Measurements from ENCODE around the gene VPS37C.

Gene VPS37C

DNA sequence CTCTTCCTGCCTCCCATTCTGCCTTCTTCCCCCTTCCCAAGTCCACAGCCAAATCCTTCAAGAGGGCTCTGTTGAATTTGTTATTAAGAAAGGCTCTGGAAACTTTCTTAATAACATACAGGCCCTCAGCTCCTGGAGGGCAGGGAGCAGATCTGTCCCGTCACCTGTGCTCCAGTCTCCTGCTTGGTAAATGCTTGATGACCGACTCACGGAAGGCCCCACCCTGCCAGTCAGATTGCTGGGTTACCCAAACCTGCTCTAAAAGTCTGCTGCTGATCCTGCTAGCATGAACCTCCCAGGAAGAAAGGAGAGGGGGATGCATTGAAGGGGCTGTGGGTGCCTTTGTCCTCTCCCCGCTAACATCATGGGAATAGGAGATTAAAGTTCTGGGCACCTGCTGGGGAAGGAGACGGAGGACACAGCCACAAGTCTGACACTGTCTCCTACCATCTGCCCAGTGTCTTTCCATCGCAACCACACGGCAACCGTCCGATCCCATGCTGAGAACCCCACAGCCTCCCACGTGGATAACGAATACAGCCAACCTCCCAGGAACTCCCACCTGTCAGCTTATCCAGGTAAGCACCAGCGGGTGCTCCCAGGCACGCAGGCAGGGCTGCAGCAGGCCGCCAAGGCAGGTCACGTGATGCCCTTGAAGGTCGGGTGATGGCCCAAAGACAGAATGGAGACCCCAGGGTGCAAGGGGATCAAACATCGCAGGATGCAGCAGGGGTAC is 36.5 kb downstream of the VPS37C start:
- TF ChIP-seq NFIC (IDR thresholded peaks at IDR 0.05) = no peak

DNA sequence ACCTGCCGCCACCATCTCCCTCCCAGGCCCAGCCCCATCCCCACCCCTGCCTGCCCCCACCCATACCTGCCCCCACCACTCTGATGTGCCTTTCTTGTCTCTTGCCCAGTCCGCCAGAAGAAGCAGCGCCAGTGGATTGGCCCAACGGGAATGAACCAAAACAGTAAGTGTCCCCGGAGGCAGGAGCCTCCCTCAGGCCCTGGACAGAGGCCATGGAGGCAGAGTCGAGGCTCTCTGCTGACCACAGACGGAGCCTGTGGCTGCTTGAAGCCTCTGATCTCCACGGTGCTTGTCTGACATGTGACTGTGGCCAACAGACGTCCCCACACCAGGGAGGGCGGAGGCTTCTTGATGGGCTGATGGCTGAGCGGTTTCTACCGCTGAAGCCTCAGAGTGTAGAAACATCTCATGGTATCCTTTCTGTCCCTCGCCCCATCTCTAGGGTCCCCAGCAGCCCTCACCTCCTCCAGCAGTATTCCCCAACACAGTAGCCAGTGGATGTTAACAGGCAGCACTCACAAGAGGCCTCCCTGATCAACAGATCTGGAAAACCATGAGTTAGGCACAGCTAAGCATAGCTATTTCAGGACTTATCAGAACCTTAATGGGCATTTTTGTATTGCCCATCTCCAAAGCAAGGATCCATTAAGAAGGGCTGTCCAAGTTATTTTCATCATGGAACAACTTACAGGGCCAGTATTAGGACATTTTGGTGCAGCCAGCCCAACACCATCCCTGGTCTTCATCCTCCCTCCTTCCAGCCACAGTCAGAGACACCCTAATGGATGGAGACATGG is 37.3 kb downstream of the VPS37C start:
- TF ChIP-seq TEAD4 (IDR thresholded peaks at IDR 0.05) (no peak), ZBTB7A (IDR thresholded peaks at IDR 0.05; ENCODE audit: low read depth) (no peak), EGR1 (IDR thresholded peaks at IDR 0.05) (no peak), NFIC (IDR thresholded peaks at IDR 0.05) (no peak)
- TF ChIP-seq, protein P1, sequence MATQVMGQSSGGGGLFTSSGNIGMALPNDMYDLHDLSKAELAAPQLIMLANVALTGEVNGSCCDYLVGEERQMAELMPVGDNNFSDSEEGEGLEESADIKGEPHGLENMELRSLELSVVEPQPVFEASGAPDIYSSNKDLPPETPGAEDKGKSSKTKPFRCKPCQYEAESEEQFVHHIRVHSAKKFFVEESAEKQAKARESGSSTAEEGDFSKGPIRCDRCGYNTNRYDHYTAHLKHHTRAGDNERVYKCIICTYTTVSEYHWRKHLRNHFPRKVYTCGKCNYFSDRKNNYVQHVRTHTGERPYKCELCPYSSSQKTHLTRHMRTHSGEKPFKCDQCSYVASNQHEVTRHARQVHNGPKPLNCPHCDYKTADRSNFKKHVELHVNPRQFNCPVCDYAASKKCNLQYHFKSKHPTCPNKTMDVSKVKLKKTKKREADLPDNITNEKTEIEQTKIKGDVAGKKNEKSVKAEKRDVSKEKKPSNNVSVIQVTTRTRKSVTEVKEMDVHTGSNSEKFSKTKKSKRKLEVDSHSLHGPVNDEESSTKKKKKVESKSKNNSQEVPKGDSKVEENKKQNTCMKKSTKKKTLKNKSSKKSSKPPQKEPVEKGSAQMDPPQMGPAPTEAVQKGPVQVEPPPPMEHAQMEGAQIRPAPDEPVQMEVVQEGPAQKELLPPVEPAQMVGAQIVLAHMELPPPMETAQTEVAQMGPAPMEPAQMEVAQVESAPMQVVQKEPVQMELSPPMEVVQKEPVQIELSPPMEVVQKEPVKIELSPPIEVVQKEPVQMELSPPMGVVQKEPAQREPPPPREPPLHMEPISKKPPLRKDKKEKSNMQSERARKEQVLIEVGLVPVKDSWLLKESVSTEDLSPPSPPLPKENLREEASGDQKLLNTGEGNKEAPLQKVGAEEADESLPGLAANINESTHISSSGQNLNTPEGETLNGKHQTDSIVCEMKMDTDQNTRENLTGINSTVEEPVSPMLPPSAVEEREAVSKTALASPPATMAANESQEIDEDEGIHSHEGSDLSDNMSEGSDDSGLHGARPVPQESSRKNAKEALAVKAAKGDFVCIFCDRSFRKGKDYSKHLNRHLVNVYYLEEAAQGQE (IDR thresholded peaks at IDR 0.05; ENCODE audit: low read depth) = no peak

DNA sequence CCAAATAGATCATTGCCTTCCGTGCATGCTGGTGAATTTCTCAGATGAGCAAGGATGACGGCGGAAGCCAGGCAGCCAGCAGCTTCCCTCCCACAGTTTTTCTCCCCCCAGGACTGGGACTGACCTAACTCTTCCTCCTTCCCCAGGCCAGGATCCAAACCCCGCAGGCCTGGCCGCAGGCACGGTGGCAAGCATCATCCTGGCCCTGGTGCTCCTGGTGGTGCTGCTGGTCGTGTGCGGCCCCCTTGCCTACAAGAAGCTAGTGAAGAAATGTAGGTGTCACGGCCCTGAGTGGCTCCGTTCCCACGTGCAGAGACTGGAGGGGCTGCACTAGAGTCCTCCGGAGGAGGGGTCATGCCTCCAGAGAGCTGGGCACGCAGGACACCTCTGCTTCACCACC is 38.5 kb downstream of the VPS37C start:
- TF ChIP-seq, protein P2, sequence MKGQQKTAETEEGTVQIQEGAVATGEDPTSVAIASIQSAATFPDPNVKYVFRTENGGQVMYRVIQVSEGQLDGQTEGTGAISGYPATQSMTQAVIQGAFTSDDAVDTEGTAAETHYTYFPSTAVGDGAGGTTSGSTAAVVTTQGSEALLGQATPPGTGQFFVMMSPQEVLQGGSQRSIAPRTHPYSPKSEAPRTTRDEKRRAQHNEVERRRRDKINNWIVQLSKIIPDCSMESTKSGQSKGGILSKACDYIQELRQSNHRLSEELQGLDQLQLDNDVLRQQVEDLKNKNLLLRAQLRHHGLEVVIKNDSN (IDR thresholded peaks at IDR 0.05) = no peak
- TF ChIP-seq TAF1 (IDR thresholded peaks at IDR 0.05; ENCODE audit: low read depth) (no peak), YY1 (IDR thresholded peaks at IDR 0.05; ENCODE audit: low read depth) (no peak), CEBPB (IDR thresholded peaks at IDR 0.05) (no peak), CREB1 (IDR thresholded peaks at IDR 0.05; ENCODE audit: low read depth) (no peak), NFIC (IDR thresholded peaks at IDR 0.05) (no peak), EP300 (IDR thresholded peaks at IDR 0.05; ENCODE audit: borderline replicate concordance) (no peak), ZBTB7A (IDR thresholded peaks at IDR 0.05; ENCODE audit: low read depth) (no peak), FOXM1 (IDR thresholded peaks at IDR 0.05; ENCODE audit: borderline replicate concordance, low read depth) (no peak), TCF12 (IDR thresholded peaks at IDR 0.05; ENCODE audit: low read depth) (no peak), EGR1 (IDR thresholded peaks at IDR 0.05) (no peak)
- TF ChIP-seq, protein P1 (IDR thresholded peaks at IDR 0.05; ENCODE audit: low read depth) = no peak

DNA sequence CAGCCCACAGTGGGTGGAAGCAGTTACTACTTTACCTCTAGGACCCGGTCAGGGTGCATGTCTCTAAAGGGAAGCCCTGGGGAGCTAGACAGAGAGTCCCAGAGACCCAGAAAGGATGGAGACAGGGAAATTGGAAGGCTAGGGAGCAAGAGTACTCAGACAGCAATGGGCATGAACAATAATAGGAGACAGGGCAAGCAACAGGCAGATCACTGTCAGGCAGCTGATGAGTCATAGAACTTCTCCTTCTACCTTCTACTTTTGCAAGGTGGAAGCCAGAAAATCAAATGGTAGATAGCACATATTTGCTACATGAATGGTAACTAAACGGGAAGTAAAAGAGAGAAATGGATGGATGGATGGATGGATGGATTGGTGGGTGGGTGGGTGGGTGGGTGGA is 39.3 kb downstream of the VPS37C start:
- TF ChIP-seq CEBPB (IDR thresholded peaks at IDR 0.05) (no peak), TAF1 (IDR thresholded peaks at IDR 0.05; ENCODE audit: low read depth) (no peak), TCF12 (IDR thresholded peaks at IDR 0.05; ENCODE audit: low read depth) (no peak), CREB1 (IDR thresholded peaks at IDR 0.05; ENCODE audit: low read depth) (no peak), TEAD4 (IDR thresholded peaks at IDR 0.05) (no peak), RAD21 (IDR thresholded peaks at IDR 0.05; ENCODE audit: low read depth) (no peak), NFIC (IDR thresholded peaks at IDR 0.05) (no peak), YY1 (IDR thresholded peaks at IDR 0.05; ENCODE audit: low read depth) (no peak), EGR1 (IDR thresholded peaks at IDR 0.05) (no peak), EP300 (IDR thresholded peaks at IDR 0.05; ENCODE audit: borderline replicate concordance) (no peak), ZBTB7A (IDR thresholded peaks at IDR 0.05; ENCODE audit: low read depth) (no peak), FOXM1 (IDR thresholded peaks at IDR 0.05; ENCODE audit: borderline replicate concordance, low read depth) (no peak)
- TF ChIP-seq, protein P1 (IDR thresholded peaks at IDR 0.05; ENCODE audit: low read depth) = no peak
- TF ChIP-seq, protein P2 (IDR thresholded peaks at IDR 0.05) = no peak
- TF ChIP-seq, protein P3, sequence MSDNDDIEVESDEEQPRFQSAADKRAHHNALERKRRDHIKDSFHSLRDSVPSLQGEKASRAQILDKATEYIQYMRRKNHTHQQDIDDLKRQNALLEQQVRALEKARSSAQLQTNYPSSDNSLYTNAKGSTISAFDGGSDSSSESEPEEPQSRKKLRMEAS (IDR thresholded peaks at IDR 0.05) = no peak
